Fibroblast of skin of right biceps (primary cell): ENCODE measurements around the gene CASZ1.

Experiments used
- DNase-seq: peaks from one replicate; pipeline ENCODE4 v3.0.0-alpha.2; 2013

CASZ1 gene

DNA sequence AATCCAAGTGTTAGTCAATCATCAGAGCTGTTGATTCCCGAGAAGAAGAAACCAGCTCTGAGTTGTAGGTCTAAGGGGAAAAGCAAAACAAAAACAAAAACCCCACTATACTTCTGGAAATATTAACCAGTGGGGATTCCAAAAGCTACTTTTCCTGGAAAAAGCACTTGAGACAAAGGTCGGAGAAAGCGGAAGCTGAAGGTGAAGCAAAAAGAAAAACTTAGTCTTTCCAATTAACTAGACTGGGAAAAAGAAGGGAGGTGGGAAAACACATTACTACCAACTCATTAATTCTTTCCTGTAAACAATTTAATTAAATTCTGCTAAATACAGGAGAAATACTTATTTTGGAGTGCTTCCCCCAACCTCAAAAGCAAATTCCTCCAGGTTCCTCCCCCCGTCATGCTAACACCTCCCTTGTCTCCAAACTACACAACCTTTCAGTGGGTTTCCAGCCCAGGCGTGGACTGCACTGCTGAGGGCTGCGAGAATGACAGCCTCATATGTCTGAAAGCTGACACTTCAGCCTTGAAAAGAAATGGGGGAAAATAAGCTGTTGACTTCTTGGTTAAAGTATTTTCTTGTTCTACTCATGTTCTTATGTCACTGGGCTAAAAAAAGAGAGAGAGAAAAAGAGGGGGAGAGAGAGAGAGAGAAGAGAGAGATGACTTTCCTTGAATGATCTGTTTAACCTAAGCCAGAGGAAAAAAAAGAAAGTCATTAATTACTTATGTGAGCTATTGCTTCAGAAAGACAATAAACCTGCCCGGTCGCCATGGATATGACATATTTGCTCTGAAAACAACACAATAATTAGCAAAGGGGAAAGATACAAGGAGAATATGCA lies 5.1 kb downstream of the CASZ1 start:
- no peak for DNase-seq

DNA sequence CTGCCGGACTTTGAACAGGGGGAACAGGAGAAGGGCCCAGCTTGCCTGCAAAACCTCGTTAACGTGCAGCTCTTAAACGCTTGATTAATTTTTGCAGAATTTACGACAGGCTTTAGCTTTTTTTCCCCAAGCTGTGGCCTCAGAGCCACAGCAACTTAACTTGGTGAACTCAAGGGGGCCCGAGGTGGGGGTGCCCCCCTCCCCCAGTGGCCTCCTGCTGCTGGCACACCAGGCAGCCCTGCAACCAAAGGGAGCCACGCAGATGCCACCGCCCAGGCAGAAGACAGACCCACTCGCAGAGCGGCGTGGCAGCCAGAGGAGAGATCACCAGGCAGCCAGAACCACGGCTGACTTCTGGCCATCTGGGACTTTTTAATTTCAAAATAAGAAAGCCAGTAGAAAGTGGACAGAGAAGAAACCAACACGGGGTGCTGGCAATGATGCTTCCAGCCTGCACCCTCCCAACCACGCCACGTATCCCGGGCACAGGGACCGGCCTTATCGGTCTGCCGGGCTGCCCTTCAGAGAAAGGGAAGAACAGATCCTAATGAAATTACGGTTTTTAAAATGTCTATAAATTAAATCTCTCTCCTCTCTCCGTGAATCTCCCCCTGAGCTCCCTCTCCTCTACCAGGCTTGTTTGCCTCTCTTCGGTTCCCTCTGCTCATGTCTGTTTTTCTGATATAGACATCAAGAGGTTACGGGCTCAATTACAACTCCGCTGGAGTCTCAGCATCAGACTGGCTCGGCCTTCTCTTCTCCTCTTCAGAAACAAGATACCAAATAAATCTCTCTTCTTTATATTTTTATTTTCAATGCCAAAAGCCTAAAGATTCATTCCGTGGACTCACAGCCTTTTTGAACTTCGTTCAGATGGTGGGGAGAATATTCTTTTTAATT lies 6.4 kb downstream of the CASZ1 start:
- DNase-seq: no peak

DNA sequence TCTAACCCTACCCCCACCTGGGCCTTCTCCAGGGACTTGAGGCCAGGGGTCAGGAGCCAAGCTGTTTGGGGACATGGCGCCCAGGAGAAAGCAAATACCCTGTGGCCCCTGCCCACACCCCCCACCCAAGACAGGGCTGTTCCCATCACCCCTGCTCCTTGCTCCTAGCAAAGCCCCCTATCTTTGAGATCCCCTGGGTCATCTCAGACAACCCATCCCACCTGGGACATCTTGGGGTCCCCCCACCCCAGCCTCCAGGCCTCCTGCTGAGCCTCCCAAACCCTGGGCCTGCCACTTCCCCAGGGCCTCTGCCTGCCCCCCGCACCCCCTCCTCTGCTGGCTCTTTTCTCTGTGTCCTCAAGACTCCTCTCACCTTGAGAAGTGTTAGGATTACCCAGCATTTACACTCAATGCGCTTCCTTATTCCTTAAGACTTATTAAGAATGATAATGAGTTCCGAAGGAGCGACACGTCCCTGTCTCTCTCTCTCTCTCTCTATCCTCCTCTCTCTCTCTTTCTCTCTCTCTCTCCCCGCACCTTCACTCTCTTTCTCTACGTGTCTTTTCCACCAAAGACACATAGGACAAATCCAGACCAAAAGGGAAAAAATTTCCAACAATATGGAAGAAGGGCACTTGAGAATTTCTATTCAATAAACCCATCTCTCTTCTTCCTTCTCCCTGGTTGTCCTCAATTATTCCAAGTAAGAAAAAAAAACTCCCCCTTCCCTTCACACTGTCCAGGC lies 7.2 kb downstream of the CASZ1 start:
- no peak for DNase-seq

DNA sequence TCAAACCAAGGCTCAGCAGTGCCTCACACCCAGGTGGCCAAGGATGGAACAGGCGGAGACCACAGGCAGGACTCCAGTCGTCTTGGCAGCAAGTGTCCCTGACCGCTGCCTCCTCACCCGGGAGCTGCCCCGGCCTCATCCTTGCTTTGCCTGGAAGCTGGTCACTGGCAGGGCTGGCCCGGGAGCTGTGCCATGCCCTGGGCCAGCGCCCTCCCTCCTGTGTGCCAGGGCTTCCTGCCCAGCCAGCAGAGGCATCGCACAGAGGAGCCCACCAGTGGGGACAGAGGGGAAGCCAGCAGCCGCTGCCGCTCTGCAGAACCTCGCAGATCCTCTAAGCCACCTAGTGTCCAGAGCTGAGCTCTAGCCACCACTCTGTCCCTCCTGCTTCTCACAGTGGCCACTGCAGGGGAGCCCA lies 7.8 kb downstream of the CASZ1 start:
- no peak for DNase-seq

DNA sequence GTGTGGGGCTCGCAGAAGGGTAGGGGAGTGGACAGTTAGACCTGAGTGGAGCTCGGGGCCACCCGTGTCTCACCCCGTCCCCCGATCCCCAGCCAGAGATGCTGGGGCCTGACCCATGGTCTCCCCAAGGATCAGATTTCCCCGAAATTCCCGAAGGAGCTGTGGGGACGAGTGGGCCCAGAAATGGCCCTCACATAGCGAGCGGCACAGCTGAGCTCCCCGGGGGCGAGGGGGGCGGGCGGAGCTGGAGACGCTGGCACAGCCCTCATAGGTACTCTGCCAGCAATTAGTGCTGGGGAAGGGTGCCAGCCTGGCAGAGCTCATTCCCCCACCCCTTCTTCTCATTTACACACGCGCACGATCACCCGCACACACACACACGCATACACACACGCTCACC lies 9.2 kb downstream of the CASZ1 start:
- no peak for DNase-seq

DNA sequence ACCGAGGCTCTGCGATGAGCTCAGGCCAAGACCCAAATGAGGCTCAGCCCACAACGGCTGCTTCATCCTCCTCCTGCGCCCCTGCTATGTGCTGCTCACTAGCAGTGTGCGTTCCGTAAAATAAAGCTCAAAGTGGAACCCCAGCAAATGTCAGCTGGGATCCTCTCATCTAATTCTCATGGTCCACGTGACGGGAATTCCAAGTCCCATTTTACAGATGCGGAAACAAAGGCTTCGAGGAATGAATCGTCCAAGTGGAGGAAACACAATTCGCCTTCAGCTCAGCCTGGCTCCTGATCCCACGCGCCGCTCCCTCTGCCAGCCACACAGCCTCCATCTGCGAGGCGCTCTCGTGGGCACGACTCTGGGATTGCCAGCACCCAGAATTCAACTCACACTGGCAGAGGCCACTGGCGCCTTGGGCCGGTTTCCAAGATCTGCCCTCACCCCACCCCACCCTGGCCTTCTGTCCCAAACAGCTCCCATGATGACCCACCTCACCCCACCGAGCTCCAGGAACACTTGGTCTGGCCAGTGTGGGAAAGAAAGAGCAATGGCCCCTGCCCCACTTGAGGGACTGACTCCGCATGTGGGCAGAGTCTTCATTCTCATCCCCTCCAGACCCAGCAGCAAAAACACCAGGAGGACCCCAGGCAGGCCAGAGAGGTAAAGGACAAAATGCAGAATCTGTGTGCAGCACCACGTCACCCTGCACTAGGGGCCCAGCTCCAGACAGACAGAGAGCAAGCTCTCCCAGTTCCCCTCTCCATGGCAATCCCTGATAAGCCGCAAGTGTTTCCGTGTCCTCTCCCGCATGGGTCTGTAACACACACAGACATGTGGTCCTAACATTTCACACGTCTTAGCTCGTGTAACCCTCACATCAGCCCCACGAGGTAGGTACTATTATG lies 10.5 kb downstream of the CASZ1 start:
- no peak for DNase-seq

DNA sequence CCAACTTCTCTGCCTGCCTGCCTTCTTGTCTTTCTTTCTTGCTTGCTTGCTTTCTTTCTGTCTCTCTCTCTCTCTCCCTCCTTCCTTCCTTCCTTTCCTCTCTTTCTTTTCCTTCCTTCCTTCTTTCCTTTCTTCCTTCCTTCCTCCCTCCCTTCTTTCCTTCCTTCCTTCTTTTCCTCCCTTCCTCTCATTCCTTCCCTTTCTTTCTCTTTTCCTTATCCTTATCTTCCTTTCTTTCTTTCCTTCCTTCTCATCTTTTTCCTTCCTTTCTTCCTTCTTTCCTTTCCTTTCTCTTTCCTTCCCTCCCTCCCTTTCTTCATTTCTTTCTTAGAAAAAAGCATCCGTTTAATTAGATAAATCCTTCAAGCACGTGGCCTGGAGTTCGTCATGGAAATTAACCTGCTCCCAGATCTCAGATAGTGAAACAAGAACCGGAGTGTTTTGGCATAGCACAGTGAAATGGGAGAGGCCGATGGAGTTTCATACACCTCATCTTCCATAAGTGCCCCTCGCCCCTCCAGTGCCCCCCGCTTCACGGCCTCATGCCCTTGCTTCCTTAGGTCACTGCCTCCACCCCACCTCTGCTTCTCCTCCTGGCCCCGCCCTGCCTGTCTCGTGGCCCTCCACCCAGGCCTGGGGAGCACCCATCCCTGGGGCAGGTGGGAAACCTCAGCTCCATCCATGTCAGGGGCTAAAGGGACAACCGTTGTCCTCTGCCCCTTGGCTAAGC lies 11.3 kb downstream of the CASZ1 start:
- DNase-seq: no peak

DNA sequence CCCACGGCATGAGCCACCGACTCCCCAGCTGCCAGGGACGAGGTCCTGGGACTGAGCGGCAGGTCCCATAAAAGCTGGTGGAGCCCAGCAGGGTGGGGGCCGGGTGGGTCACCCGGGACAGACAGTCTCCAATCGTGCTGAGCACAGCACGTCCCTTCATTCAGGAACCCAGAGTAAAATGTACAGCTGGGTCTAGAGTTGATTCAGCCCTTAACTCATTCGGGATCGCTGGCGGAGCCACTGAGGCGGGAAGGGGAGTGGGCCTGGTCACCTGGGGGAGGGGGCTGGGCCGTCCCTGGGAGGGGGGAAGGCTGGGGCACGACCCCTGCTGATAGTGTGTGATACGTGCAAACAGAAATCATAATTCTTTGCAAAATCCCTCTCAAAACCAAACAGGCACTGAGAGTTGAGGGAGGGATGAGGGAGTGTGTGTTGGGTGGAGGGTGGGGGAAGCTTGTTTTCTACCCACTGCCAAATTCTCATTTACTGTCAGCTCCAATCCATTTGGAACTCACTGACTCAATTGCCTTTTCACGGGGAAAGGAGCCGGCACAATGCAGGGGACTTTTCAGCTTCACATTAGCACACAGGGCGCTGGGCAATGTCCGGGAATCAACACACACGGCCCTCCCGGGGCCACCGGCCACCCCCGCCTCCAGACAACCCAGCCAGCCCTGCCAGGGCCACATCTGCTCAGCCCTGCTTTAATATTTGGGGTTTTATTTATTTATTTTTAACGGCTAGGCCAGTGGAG lies 13.8 kb downstream of the CASZ1 start:
- DNase-seq: no peak

DNA sequence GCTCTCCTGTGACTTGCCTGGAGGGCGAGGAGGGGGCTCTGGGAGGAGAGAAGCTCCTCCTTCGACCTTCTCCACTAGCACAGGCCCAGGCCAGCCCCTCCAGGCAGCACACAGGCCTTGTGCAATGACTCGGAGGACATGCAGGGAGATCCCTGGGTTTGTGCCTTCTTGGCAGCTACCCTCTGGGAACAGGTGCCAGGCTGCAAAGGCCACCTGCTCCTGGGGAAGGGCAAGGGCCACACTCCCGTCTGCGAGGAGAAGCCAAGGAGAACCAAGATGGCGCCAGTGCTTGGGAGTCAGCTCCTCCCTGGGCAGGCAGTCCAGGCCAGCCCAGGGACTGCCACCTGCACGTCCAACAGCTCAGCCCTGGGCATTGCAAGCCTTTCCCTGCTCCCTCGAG lies 15.3 kb downstream of the CASZ1 start:
- DNase-seq: no peak

DNA sequence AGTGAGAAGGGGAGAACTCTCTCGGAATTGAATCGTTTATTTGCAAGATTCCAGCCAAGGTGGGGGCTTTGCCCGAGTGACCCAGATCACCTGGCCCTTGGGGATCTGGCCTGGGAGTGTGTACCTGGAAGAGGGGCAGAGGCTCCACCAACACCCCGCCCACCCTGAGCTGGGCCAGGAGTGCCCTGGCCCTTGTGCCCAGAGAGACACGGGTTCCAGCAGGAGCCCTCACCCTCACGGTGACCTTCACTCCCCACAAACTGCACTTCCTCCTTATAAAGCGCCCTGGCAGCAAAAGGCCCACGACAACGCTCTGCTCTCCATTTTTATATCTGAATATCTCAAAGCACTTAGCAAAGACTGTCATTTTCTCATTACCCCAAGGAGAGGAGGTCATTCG lies 16.6 kb downstream of the CASZ1 start:
- DNase-seq: no peak

DNA sequence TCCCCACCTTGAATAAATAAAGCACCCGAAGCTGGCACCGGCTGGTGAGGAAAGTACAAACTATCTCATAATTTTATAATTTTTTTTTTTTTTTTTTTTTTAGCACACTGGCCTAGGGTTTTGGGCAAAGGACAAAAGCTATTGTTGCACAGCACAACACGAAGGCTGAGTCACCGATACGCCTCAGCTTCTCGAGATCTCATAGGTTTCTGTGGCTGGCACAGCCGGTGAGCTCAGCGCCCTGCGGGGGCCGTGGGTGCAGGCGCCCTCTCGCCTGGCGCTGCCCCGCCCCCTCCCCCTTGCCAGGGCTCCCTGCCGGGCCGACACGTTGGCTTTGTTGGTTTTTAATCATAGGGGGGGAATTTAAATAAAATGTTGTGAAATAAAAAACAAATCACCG lies 17.2 kb downstream of the CASZ1 start:
- no peak for DNase-seq

DNA sequence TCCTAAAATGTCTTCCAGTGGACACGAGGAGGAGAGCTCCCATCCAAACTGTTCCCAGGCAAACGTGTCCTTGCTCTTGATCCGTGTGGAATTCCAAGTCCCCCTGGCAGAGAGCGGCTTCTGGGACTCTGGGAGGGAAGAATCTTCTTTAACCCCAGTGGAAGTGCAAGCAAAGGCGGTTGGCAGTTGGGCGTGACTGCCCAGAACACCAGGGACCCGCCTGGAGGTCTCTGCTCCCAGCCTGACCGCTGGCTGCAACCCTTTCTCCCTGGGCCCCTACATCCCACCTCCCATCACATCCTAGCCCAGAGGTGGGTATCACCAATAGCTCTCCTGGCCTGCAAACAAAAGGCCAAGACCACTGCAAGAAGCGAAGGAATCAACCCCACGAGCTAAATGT lies 17.8 kb downstream of the CASZ1 start:
- no peak for DNase-seq

DNA sequence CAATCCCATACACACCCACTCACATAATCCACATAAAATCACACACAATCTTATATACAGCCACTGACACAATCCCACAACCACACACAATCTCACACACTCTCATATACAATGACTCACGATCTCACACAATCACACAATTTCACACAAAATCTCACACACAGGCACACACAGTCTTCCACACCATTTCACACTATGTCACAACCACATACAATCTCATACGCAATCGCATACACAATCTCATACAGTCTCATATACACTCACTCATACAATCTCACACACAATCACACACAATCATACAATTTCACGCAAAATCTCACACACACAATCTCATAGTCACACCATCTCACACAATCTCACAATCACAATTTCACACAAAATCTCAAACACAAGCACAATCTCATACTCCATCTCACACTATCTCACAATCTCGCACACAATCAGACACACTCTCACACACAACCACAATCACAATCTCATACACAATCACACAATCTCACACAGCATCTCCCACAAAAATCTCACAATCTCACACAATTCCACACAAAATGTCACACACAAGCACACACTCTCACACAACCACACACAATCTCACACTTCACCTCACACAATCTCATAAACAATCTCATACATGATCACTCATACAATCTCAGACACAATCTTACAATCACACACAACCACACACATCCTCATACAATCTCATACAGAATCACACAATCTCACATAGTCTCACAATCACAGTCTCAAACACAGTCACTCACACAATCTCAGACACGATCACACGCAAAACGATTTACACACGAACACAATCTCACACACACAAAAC lies 18.5 kb downstream of the CASZ1 start:
- no peak for DNase-seq

DNA sequence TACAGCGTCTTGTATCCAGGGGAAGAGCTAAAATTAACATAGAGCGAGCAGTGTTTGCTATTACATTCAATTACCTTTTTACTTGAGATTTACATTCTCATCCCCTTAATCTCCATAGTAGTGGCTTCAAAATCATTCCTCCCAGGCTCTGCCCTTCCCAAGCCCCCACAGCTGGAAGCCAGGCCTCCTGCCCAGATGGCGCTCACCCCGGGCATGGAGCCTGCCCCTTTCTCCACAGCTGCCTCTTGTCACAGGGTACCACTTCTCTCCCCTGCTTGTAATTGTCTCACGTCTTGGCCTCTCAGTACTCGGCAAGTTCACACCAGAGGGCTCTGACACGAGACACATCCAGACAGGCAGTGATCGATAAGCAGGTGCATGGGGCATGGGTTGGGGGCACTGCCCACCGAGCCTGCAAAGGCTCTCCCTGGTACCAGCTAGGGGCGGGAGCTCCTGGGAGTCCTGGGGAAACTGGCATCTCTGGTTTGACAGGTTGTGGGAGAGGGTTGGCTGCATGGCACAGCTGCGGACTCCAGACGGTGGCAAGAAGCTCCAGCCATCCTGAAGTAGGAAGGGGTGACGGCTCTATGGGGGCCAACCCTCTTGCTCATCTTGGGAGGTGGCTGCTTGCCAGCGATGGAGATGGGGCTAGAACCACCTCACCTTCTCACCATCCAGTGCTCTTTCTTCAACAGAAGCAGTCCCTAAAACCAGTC lies 20.1 kb downstream of the CASZ1 start:
- DNase-seq: no peak

DNA sequence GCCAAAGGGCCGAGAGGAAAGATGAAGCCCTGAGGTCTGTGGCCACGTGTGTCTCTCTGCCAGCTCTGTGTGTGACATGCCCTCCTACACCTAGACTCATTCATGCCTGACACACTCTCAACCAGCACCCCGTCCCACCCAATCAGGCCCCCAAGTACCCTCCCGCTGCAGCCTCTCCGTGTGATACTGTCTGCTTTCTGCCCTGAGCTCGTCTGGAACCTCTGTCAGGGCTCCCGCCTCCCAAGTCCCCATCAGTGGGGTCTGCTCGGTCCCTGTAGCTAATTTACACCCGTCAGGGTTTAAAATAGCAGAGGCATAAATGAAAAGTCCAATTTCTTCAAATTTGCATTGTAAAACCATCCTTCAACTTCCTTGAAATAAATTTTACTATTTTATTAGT lies 20.7 kb downstream of the CASZ1 start:
- no peak for DNase-seq

DNA sequence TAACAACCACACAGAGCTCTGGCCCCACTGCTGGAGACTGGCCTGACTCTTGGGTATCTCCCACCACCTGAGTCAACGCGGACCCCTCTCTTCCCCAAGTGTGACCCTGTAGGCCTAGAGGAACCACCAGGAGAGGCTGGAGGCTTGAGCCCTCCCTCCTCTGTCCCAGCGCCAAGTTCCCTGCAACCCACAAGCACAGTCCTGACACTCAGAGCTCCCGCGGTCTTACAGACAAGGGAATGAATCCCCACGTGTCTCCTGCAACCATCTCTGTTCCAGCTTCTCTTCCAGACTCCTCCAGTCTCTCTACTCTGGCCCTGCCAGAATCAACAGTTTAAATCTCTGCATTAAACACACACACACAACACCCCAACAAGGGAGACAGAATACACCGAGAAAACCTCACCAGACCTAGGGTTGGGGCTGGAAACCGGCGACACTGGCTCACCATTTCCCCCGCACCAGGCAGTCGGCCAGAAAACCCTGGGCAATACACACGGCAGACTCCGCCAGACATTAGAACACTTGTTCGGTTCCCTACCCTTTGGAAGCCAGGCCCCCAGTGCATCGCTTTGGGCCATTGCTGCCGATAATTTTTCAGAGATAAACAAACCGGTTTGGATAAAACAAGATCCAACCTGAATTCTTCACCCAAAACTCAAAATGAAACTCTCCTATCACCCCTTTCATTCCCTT lies 21.7 kb downstream of the CASZ1 start:
- DNase-seq: no peak

DNA sequence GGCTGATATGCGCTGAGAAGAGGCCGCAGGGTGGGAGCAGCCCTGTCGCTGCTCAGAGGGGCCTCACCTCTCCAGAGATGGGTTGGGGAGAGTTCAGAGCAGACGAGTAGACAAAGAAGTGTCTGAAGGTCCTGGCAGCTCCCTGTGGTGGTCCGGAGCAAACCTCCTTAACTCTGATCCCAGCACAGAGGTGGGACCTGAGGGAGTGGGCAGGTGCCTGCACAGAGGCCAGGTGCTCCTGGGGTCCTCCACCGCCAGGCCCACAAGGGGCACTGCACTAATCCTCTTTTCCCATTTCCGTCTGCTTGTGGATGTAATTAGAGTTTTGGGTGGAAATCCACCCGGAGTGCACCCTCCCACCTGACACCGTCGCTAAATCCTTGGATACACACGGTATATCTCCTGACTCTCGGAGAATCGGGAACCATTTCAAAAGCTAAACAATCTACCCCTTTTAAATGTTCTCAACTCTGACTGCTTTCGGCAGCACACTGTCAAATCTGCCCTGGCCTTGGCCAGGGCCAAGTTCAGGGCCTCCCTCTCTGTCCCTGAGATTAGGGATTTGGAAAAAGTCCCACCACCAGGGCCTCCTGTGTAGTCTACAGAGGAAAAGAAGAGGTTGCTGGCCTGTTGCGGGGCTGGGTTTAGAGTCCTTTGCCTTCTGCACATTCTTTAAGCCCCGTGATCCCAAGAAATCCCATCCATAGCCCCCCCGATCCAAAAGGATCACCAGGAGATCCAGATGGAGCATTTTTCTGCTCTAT lies 22.4 kb downstream of the CASZ1 start:
- no peak for DNase-seq

DNA sequence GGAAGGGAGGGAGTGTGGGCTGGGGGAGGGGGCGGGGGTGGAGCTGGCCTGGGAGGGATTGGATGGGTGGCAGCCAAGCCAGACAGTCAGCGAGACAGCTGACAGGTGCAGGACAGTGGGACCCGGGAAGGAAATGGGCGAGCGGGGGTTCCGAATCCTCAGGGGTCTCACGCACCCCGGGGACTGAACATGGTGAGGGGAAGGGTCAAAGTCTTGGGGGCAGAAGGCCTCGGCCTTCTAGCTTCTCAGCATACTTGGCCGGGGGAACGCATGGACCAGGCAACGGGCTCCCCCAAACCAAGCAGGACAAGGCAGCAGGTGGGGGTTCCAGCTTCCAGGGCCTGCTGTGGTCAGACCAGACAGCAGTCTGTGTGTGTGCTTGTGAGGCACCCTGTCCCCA lies 23.1 kb downstream of the CASZ1 start:
- no peak for DNase-seq
